ENCODE data around the gene CRYGS.
"Not testable (repeated sequence)": the region's sequence is repeated elsewhere in the genome, so short reads cannot be mapped to it uniquely, and the experiment has no call there.

CRYGS gene

GRCh38 chr3:186544281-186544680 lies at the start of gene CRYGS:
Gene CRYGS (minus strand): TSS chr3:186544380. CDS start chr3:186544326, 54 bp downstream.
- in situ Hi-C loops (cut with MboI; ENCODE audit: low sequenced_read_pairs), result loop anchor here (10.0 kb wide), 1 partner anchor 559 kb away; no protein-coding TSS in a partner anchor

- in situ Hi-C loops (cut with MboI; ENCODE audit: low sequenced_read_pairs), result no loop called here
These were observed 49.7 kb upstream of the CRYGS start for GRCh38 chr3:186593862-186594261.

- in situ Hi-C loops (cut with MboI; ENCODE audit: low sequenced_read_pairs), result no loop called here
These were observed 48.5 kb upstream of the CRYGS start for GRCh38 chr3:186592682-186593081.

- in situ Hi-C loops (cut with MboI; ENCODE audit: low sequenced_read_pairs), result no loop called here
These were observed 46.6 kb upstream of the CRYGS start for GRCh38 chr3:186590580-186591295.

- in situ Hi-C loops (cut with MboI; ENCODE audit: low sequenced_read_pairs), result no loop called here
These were observed 45.8 kb upstream of the CRYGS start for GRCh38 chr3:186589856-186590579.

GRCh38 chr3:186589121-186589520 lies 44.9 kb upstream of the CRYGS start:
- in situ Hi-C loops (cut with MboI; ENCODE audit: low sequenced_read_pairs), result no loop called here

GRCh38 chr3:186588632-186589031 lies 44.5 kb upstream of the CRYGS start:
- in situ Hi-C loops (cut with MboI; ENCODE audit: low sequenced_read_pairs), result no loop called here

- in situ Hi-C loops (cut with MboI; ENCODE audit: low sequenced_read_pairs), result no loop called here
These were observed 43.0 kb upstream of the CRYGS start for GRCh38 chr3:186587183-186587582.

GRCh38 chr3:186586245-186586644 lies 42.1 kb upstream of the CRYGS start:
- in situ Hi-C loops (cut with MboI; ENCODE audit: low sequenced_read_pairs), result not testable (repeated sequence)

GRCh38 chr3:186583831-186584230 lies 39.7 kb upstream of the CRYGS start:
- in situ Hi-C loops (cut with MboI; ENCODE audit: low sequenced_read_pairs), result no loop called here

GRCh38 chr3:186582541-186582940 lies 38.4 kb upstream of the CRYGS start:
- in situ Hi-C loops (cut with MboI; ENCODE audit: low sequenced_read_pairs), result no loop called here

GRCh38 chr3:186580785-186581184 lies 36.6 kb upstream of the CRYGS start:
- in situ Hi-C loops (cut with MboI; ENCODE audit: low sequenced_read_pairs), result no loop called here

GRCh38 chr3:186577521-186577920 lies 33.3 kb upstream of the CRYGS start:
- in situ Hi-C loops (cut with MboI; ENCODE audit: low sequenced_read_pairs), result no loop called here

GRCh38 chr3:186571644-186572013 lies 27.4 kb upstream of the CRYGS start:
- in situ Hi-C loops (cut with MboI; ENCODE audit: low sequenced_read_pairs), result no loop called here

- in situ Hi-C loops (cut with MboI; ENCODE audit: low sequenced_read_pairs), result no loop called here
These were observed 26.9 kb upstream of the CRYGS start for GRCh38 chr3:186570941-186571643.

GRCh38 chr3:186570096-186570940 lies 26.1 kb upstream of the CRYGS start, which contains the start of gene DNAJB11:
Gene DNAJB11 (plus strand): TSS chr3:186570720. CDS start chr3:186570898, 178 bp downstream.
- in situ Hi-C loops (cut with MboI; ENCODE audit: low sequenced_read_pairs), result no loop called here

GRCh38 chr3:186569779-186570095 lies 25.6 kb upstream of the CRYGS start:
- in situ Hi-C loops (cut with MboI; ENCODE audit: low sequenced_read_pairs), result no loop called here

GRCh38 chr3:186569361-186569760 lies 25.2 kb upstream of the CRYGS start:
- in situ Hi-C loops (cut with MboI; ENCODE audit: low sequenced_read_pairs), result not testable (repeated sequence)

- in situ Hi-C loops (cut with MboI; ENCODE audit: low sequenced_read_pairs), result no loop called here
These were observed 23.1 kb upstream of the CRYGS start, which contains the start of gene TBCCD1 for GRCh38 chr3:186567072-186567921. Gene TBCCD1 (minus strand): TSS chr3:186567339. CDS start chr3:186564329, 3,010 bp downstream.

GRCh38 chr3:186566772-186567071 lies 22.5 kb upstream of the CRYGS start:
- in situ Hi-C loops (cut with MboI; ENCODE audit: low sequenced_read_pairs), result no loop called here
